Activated CD8-positive, alpha-beta memory T cell treated with anti-CD3 and anti-CD28 coated beads, Interleukin-2, amount 10 ng/mL, durations not matched to agents 7 days and 5 days (primary cell): ENCODE data around the gene C9orf85. TPM values are rescaled to one million over a fixed set of nuclear protein-coding genes. Genes with fewer than 3 reads are reported as not detected.
"Not testable (repeated sequence)": the region's sequence is repeated elsewhere in the genome, so short reads cannot be mapped to it uniquely, and the experiment has no call there.

Experiments
- ATAC-seq: fragments of 150-1000 bp; cut with Tn5 transposase; one replicate; pipeline ENCODE4 v1.10.0; 2021; ENCODE audit warnings: moderate library complexity
- CTCF ChIA-PET: fragments of 350-600 bp; sonication (Branson Sonifier 250); formaldehyde crosslinking; loops from one replicate; lab custom pipeline; 2021; ENCODE audit warnings: antibody characterized with exemption; lab: Charles Lee
- DNase-seq: peaks from one replicate; pipeline ENCODE4 v3.0.0-alpha.2; 2020
- H3K27ac Mint-ChIP-seq: one replicate; pipeline ENCODE4 v1.8.0; 2021; ENCODE audit warnings: mild to moderate bottlenecking, mixed read lengths
- H3K27me3 Mint-ChIP-seq: one replicate; pipeline ENCODE4 v1.8.0; 2021; ENCODE audit warnings: mixed read lengths
- H3K36me3 Mint-ChIP-seq: one replicate; pipeline ENCODE4 v1.8.0; 2021; ENCODE audit warnings: mild to moderate bottlenecking, mixed read lengths
- H3K4me1 Mint-ChIP-seq: one replicate; pipeline ENCODE4 v1.8.0; 2021; ENCODE audit warnings: mixed read lengths
- H3K4me3 Mint-ChIP-seq: one replicate; pipeline ENCODE4 v1.8.0; 2021; ENCODE audit warnings: mild to moderate bottlenecking, moderate library complexity, mixed read lengths
- H3K9me3 Mint-ChIP-seq: one replicate; pipeline ENCODE4 v1.8.0; 2022; ENCODE audit warnings: low read depth, mixed read lengths
- total RNA-seq, 2 experiments: library from RNA; stranded (reverse); gene quantifications; one replicate each; pipeline ENCODE4 v1.2.3, GENCODE V29; 2021

Gene C9orf85
- total RNA-seq, 2 experiments from 2014 or later: 9.8 to 13.0 TPM

DNA sequence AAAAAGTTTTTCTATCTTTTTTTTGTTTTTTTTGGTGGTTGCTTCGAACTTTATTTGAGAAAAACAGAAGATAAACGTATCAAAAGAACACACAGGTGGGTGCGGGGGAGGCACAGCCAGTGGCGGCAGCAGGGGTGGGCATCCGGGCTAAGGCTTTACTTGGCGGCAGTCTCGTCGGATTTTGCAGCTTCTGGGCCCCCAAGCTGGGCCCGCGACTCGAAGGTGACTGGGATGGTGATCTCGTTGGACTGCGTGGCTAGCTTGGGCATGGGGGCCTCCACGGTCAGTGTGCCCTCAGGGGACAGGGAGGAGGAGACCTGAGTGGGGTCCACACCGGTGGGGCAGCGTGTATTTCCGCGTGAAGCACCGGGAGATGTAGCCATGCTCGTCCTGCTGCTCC, 96.3 kb downstream of the C9orf85 start:
- DNase-seq, H3K36me3 Mint-ChIP-seq, H3K4me3 Mint-ChIP-seq, ATAC-seq, H3K4me1 Mint-ChIP-seq, H3K9me3 Mint-ChIP-seq, H3K27me3 Mint-ChIP-seq, H3K27ac Mint-ChIP-seq: not testable (repeated sequence)
- CTCF ChIA-PET: interaction anchor here (1.2 to 2.1 kb wide), 2 partner anchors 189 to 201 kb away, joined by 3 to 6 read pairs; no protein-coding TSS in a partner anchor

DNA sequence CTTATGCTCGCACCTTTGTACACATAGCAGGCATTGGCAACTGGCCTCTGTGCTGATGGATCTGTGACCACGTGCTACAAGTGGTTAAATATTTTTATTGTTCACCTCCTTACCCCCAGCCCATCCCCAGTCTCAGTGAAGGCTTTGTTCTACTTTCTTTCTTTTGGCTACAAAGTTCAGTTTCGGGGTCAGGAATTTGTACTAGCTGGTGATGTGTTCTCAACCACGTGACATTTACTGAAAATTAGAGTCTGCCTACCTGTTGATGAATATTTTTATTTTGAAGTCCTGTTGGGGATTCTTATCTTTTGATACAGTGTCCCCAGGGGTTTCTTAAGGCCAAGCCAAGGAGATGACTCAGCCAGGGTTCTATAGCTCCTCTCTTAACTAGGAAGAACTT, 101.2 kb downstream of the C9orf85 start:
- no peak overlapping the region for H3K4me3 Mint-ChIP-seq
- no peak overlapping the region for H3K27ac Mint-ChIP-seq
- H3K27me3 Mint-ChIP-seq: no peaks in the 10 kb centered on the region
- peaks cover 7% of the 10 kb centered on the region for H3K4me1 Mint-ChIP-seq
- no peaks in the 10 kb centered on the region for H3K36me3 Mint-ChIP-seq
- DNase-seq (no peak), ATAC-seq (no peak)
- no peaks in the 10 kb centered on the region for H3K9me3 Mint-ChIP-seq
- CTCF ChIA-PET: interaction anchor here (0.9 to 1.5 kb wide), 2 partner anchors 9 to 259 kb away, joined by 3 read pairs; no protein-coding TSS in a partner anchor

DNA sequence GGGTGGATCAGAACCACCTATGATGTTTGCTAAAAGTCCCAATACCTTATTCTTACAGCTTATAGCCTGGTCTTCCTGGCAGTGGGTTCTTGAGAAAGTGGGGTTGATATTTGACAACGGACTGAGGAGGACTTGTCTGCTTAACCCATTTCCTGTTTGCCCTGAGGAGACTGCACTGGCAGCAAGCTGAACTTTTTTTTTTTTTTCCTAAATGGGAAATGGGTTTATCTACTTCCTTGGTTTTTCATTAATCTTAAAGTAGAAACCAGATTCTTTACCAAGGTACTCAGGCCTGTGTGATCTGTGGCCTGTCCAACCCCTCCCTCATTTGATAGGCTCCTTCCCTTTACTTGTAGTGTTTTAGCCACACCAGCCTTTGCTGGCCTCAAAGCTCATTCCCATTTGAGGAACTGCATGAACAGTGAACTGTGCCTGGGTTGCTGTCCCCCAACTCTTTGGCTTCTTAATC, 101.9 kb downstream of the C9orf85 start:
- Mint-ChIP-seq H3K36me3 (no peaks in the 10 kb centered on the region), H3K4me3 (no peak overlapping the region), H3K9me3 (no peaks in the 10 kb centered on the region), H3K27me3 (no peaks in the 10 kb centered on the region), H3K27ac (no peak overlapping the region), H3K4me1 (peaks cover 7% of the 10 kb centered on the region)
- no peak for DNase-seq
- ATAC-seq: no peak
- CTCF ChIA-PET: interaction anchor here (0.9 to 1.5 kb wide), 3 partner anchors 10 to 258 kb away, joined by 3 to 4 read pairs (median 3); no protein-coding TSS in a partner anchor

DNA sequence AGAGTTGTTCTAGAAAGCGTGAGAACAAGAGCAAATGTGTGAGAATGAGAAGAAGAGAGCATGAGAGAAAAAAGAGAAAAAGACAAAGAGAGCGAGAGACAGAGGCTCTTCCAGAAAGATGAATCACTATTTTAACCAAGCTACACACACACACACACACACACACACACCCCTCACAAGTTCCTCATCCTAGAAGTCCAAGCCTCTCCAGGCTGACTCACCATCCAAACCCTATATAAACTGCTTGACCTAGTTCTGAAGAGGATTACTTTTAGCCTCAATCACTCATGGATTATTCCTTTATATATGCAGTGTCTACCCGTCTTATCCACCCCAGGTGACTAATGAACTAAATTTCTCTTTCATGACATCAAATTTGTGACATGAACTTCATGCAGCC, 111.4 kb downstream of the C9orf85 start:
- H3K9me3 Mint-ChIP-seq: no peaks in the 10 kb centered on the region
- CTCF ChIA-PET: interaction anchor here (0.9 to 5.1 kb wide), 3 partner anchors 14 to 219 kb away, joined by 3 to 125 read pairs (median 12); no protein-coding TSS in a partner anchor
- no peaks in the 10 kb centered on the region for H3K27me3 Mint-ChIP-seq
- no peak overlapping the region for H3K27ac Mint-ChIP-seq
- H3K4me1 Mint-ChIP-seq: peaks cover 13% of the 10 kb centered on the region
- DNase-seq (no peak), ATAC-seq (no peak)
- no peak overlapping the region for H3K4me3 Mint-ChIP-seq
- H3K36me3 Mint-ChIP-seq: no peaks in the 10 kb centered on the region

Other genes with a start within 250 kb of the C9orf85 start
- gene CEMIP2, start 143.1 kb upstream of the C9orf85 start, total RNA-seq: 10 to 100 TPM; 57.0 to 78.8 TPM
- 10 to 100 TPM; 27.0 to 35.7 TPM for gene ABHD17B, start 446 bp upstream of the C9orf85 start, total RNA-seq
- not detected for gene C9orf57, start 149.0 kb downstream of the C9orf85 start, total RNA-seq
- gene GDA, start 237.8 kb downstream of the C9orf85 start, total RNA-seq: not detected